Mesendoderm (in vitro differentiated cells): ENCODE measurements around the gene SHROOM2.

ENCODE experiments used
- DNase-seq: peaks from one replicate; pipeline ENCODE4 v3.0.0; 2013
- H2AK5ac ChIP-seq: 2 replicates; pipeline ENCODE4 v1.6.1; 2013; ENCODE audit warnings: low read length, inconsistent platforms
- H2BK120ac ChIP-seq: 2 replicates; pipeline ENCODE4 v1.6.1; 2013; ENCODE audit warnings: low read depth, mild to moderate bottlenecking, low read length, moderate library complexity, mixed read lengths
- H2BK15ac ChIP-seq: replicated peaks from 2 replicates; pipeline ENCODE4 v1.6.1; 2013; ENCODE audit warnings: low read depth, mild to moderate bottlenecking, moderate library complexity
- H2BK5ac ChIP-seq: 2 replicates; pipeline ENCODE4 v1.6.1; 2013; ENCODE audit warnings: low read length, inconsistent platforms
- H3K18ac ChIP-seq: 2 replicates; pipeline ENCODE4 v1.6.1; 2013; ENCODE audit warnings: mild to moderate bottlenecking, low read length, mixed read lengths
- H3K23ac ChIP-seq: one replicate; pipeline ENCODE4 v1.6.1; 2013; ENCODE audit warnings: low read length
- H3K27ac ChIP-seq: 2 replicates; pipeline ENCODE4 v1.5.1; 2013; ENCODE audit warnings: low read depth, mild to moderate bottlenecking, inconsistent platforms, low read length, moderate library complexity
- H3K27me3 ChIP-seq: 2 replicates; pipeline ENCODE4 v1.6.1; 2013; ENCODE audit warnings: low read length, control low read depth, mild to moderate bottlenecking, inconsistent platforms; ENCODE audit not compliant: insufficient read depth, poor library complexity
- H3K36me3 ChIP-seq: 2 replicates; pipeline ENCODE4 v1.6.1; 2013; ENCODE audit warnings: low read length, inconsistent platforms; ENCODE audit not compliant: control insufficient read depth, insufficient read depth
- H3K4ac ChIP-seq: one replicate; pipeline ENCODE4 v1.6.1; 2013; ENCODE audit warnings: low read depth, mild to moderate bottlenecking, low read length, moderate library complexity
- H3K4me1 ChIP-seq: 2 replicates; pipeline ENCODE4 v1.6.1; 2013; ENCODE audit warnings: low read depth, low read length, inconsistent platforms; ENCODE audit not compliant: control insufficient read depth
- H3K4me2 ChIP-seq: 2 replicates; pipeline ENCODE4 v1.6.1; 2013; ENCODE audit warnings: low read length
- H3K4me3 ChIP-seq: 2 replicates; pipeline ENCODE4 v1.5.1; 2013; ENCODE audit warnings: mild to moderate bottlenecking, low read length
- H3K56ac ChIP-seq: one replicate; pipeline ENCODE4 v1.6.1; 2013; ENCODE audit warnings: low read length
- H3K79me1 ChIP-seq: 2 replicates; pipeline ENCODE4 v1.6.1; 2013; ENCODE audit warnings: low read length, inconsistent platforms
- H3K79me2 ChIP-seq: 2 replicates; pipeline ENCODE4 v1.6.1; 2013; ENCODE audit warnings: mild to moderate bottlenecking, low read length; ENCODE audit not compliant: control insufficient read depth, insufficient read depth
- H3K9ac ChIP-seq: 2 replicates; pipeline ENCODE4 v1.6.1; 2013; ENCODE audit warnings: low read length, inconsistent platforms
- H4K5ac ChIP-seq: one replicate; pipeline ENCODE4 v1.6.1; 2013; ENCODE audit warnings: low read length
- H4K8ac ChIP-seq: one replicate; pipeline ENCODE4 v1.6.1; 2013; ENCODE audit warnings: low read depth, mild to moderate bottlenecking, control low read depth, low read length, moderate library complexity
- WGBS: extraction: QIAGEN DNeasy Blood & Tissue Kit; methylation state at CpG from one replicate; pipeline ENCODE4 v1.1.7; 2013; ENCODE audit warnings: low lambda C conversion rate, missing lambda C conversion rate; ENCODE audit not compliant: insufficient coverage; ENCODE audit errors: extremely low coverage; 5-methylcytosine and 5-hydroxymethylcytosine counted together

Gene SHROOM2

GRCh38 chrX:9935436-9935835 lies 149.2 kb downstream of the SHROOM2 start:
- H3K79me1 ChIP-seq, result no peaks in the 10 kb centered on the region
- no peak overlapping the region for H3K4me2 ChIP-seq
- H3K36me3 ChIP-seq, result no peaks in the 10 kb centered on the region
- no peak overlapping the region for H3K18ac ChIP-seq
- no peak overlapping the region for H2AK5ac ChIP-seq
- H3K4me1 ChIP-seq, result no peaks in the 10 kb centered on the region
- no peak overlapping the region for H4K5ac ChIP-seq
- H3K23ac ChIP-seq, result no peak overlapping the region
- H4K8ac ChIP-seq, result no peak overlapping the region
- no peak overlapping the region for H3K9ac ChIP-seq
- H3K27me3 ChIP-seq, result no peaks in the 10 kb centered on the region
- no peak overlapping the region for H2BK120ac ChIP-seq
- H3K4me3 ChIP-seq, result no peak overlapping the region
- no peak overlapping the region for H3K4ac ChIP-seq
- H3K56ac ChIP-seq, result no peak overlapping the region
- no peak overlapping the region for H2BK15ac ChIP-seq
- WGBS, result no CpG with 5 or more reads among the region's 3 CpGs
- no peak overlapping the region for H2BK5ac ChIP-seq
- DNase-seq, result no peak
- H3K79me2 ChIP-seq, result no peaks in the 10 kb centered on the region
- no peak overlapping the region for H3K27ac ChIP-seq

- Histone ChIP-seq H3K4me1 (no peaks in the 10 kb centered on the region), H3K23ac (no peak overlapping the region), H3K79me2 (no peaks in the 10 kb centered on the region), H2AK5ac (no peak overlapping the region), H4K5ac (no peak overlapping the region), H2BK15ac (no peak overlapping the region), H4K8ac (no peak overlapping the region), H3K4me3 (no peak overlapping the region), H3K27me3 (no peaks in the 10 kb centered on the region), H3K79me1 (no peaks in the 10 kb centered on the region), H3K4me2 (no peak overlapping the region), H3K4ac (no peak overlapping the region), H3K56ac (no peak overlapping the region), H2BK5ac (no peak overlapping the region), H3K27ac (no peak overlapping the region), H3K36me3 (no peaks in the 10 kb centered on the region), H3K18ac (no peak overlapping the region), H3K9ac (no peak overlapping the region), H2BK120ac (no peak overlapping the region)
- DNase-seq, result no peak
- WGBS, result no CpG with 5 or more reads among the region's 8 CpGs
These were observed 151.5 kb downstream of the SHROOM2 start for GRCh38 chrX:9937761-9938160.

DNA sequence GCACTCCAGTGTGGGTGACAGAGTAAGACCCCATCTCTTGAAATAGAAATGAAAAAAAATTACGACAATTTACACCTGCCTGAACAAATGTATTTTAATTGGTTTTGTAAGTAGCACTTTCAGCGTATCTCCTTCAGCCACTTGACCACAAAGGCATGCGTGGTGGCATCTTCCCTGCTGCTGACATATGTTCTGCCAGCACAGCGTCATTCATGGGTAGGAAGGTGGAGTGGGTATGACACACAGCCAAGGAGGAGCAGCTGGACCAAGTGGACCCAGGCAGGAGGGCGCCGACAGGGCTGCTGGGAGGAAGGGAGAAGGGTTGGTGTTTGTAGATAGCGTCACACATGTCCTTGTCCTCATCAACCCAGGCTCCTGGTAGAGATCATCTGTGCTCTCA lies 152.3 kb downstream of the SHROOM2 start:
- H4K8ac ChIP-seq, result no peak overlapping the region
- WGBS, result no CpG with 5 or more reads among the region's 7 CpGs
- no peaks in the 10 kb centered on the region for H3K27me3 ChIP-seq
- no peak overlapping the region for H3K56ac ChIP-seq
- H3K36me3 ChIP-seq, result no peaks in the 10 kb centered on the region
- no peak for DNase-seq
- H2BK120ac ChIP-seq, result no peak overlapping the region
- no peak overlapping the region for H2BK5ac ChIP-seq
- H2BK15ac ChIP-seq, result no peak overlapping the region
- H3K4me1 ChIP-seq, result no peaks in the 10 kb centered on the region
- H3K18ac ChIP-seq, result no peak overlapping the region
- no peak overlapping the region for H3K9ac ChIP-seq
- H2AK5ac ChIP-seq, result no peak overlapping the region
- no peak overlapping the region for H3K27ac ChIP-seq
- no peak overlapping the region for H4K5ac ChIP-seq
- no peak overlapping the region for H3K4me3 ChIP-seq
- H3K4ac ChIP-seq, result no peak overlapping the region
- no peak overlapping the region for H3K23ac ChIP-seq
- H3K79me2 ChIP-seq, result no peaks in the 10 kb centered on the region
- no peak overlapping the region for H3K4me2 ChIP-seq
- H3K79me1 ChIP-seq, result no peaks in the 10 kb centered on the region

DNA sequence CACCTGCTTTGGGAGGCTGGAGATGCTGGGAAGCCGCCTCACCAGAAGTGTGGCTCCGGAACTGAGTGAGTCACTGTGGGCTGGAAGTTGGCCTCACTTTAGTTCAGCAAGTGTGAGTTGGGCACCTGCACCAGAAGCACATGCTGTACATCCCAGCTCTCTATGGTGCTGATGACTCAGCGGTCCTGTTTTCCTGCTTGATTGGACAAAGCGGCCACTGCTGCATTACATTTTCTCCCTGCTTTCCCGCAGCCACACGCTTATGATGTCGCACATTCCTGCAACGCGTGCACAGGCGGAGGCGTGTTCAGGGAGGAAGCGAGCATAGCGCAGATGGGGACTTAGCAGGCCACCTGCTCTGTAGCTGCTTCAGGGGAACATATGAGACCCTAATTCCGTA lies 154.2 kb downstream of the SHROOM2 start:
- no peaks in the 10 kb centered on the region for H3K27me3 ChIP-seq

DNA sequence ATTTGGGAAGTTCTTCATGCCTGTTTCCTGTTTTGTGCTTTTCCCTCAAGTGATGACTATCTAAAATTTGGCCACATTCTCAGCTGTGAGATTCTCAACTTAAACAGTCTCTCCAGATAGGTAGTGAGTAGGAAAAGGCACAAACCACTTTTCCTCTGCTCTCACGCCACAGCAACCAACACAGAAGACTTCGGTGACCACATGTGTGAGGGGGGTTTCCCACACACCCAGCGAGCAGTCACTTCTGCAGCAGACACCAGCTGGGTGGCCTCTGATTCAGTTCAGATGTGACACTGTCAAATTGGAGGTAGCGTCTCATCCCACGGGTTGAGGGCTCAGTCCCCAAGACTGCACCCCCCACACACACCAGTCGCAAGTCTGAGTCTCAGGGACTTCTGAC lies 155.9 kb downstream of the SHROOM2 start:
- H4K8ac ChIP-seq, result no peak overlapping the region
- WGBS, result no CpG with 5 or more reads among the region's 6 CpGs
- no peak overlapping the region for H2BK15ac ChIP-seq
- H3K56ac ChIP-seq, result no peak overlapping the region
- H4K5ac ChIP-seq, result no peak overlapping the region
- H3K4me2 ChIP-seq, result no peak overlapping the region
- no peaks in the 10 kb centered on the region for H3K79me1 ChIP-seq
- no peak overlapping the region for H2AK5ac ChIP-seq
- H2BK5ac ChIP-seq, result no peak overlapping the region
- no peaks in the 10 kb centered on the region for H3K4me1 ChIP-seq
- no peak overlapping the region for H3K23ac ChIP-seq
- H3K27me3 ChIP-seq, result no peaks in the 10 kb centered on the region
- no peak overlapping the region for H3K27ac ChIP-seq
- H3K36me3 ChIP-seq, result no peaks in the 10 kb centered on the region
- no peak overlapping the region for H3K18ac ChIP-seq
- no peak for DNase-seq
- H3K9ac ChIP-seq, result no peak overlapping the region
- no peak overlapping the region for H2BK120ac ChIP-seq
- H3K4ac ChIP-seq, result no peak overlapping the region
- H3K79me2 ChIP-seq, result no peaks in the 10 kb centered on the region
- H3K4me3 ChIP-seq, result no peak overlapping the region

More for the DNA sequence above, 154.2 kb downstream of the SHROOM2 start:
- no peak overlapping the region for H2AK5ac ChIP-seq
- H4K5ac ChIP-seq, result no peak overlapping the region
- H3K56ac ChIP-seq, result no peak overlapping the region
- H2BK5ac ChIP-seq, result no peak overlapping the region
- H3K23ac ChIP-seq, result no peak overlapping the region
- H3K36me3 ChIP-seq, result no peaks in the 10 kb centered on the region
- WGBS, result no CpG with 5 or more reads among the region's 14 CpGs
- H3K4me3 ChIP-seq, result no peak overlapping the region
- no peak overlapping the region for H3K4me2 ChIP-seq
- H3K79me2 ChIP-seq, result no peaks in the 10 kb centered on the region
- no peak for DNase-seq
- H4K8ac ChIP-seq, result no peak overlapping the region
- H3K27ac ChIP-seq, result no peak overlapping the region
- no peak overlapping the region for H2BK120ac ChIP-seq
- H3K4ac ChIP-seq, result no peak overlapping the region
- no peak overlapping the region for H3K18ac ChIP-seq
- no peak overlapping the region for H3K9ac ChIP-seq
- no peak overlapping the region for H2BK15ac ChIP-seq
- H3K79me1 ChIP-seq, result no peaks in the 10 kb centered on the region
- no peaks in the 10 kb centered on the region for H3K4me1 ChIP-seq

DNA sequence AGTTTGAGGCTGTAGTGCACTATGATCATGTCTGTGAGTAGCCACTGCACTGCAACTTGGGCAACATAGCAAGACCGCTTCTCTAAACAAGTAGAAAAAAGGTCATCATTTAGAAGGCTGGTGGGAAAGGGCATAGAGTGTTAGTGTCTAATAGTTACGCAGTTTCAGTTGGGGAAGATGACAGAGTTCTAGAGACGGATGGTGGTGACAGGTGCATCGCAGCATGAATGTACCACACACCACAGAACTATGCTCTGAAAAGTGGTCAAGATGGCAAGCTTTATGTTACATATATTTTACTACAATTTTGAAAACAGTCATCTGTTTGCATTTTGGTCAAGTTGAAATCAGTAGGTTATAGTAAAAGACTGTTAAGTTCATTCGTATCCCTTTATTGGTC lies 157.2 kb downstream of the SHROOM2 start:
- Histone ChIP-seq H3K79me2 (no peaks in the 10 kb centered on the region), H2AK5ac (no peak overlapping the region), H3K27ac (no peak overlapping the region), H3K36me3 (no peaks in the 10 kb centered on the region), H3K79me1 (no peaks in the 10 kb centered on the region), H2BK120ac (no peak overlapping the region), H4K8ac (no peak overlapping the region), H3K56ac (no peak overlapping the region), H3K4me3 (no peak overlapping the region), H3K23ac (no peak overlapping the region), H4K5ac (no peak overlapping the region), H3K27me3 (no peaks in the 10 kb centered on the region), H2BK5ac (no peak overlapping the region), H3K4me1 (no peaks in the 10 kb centered on the region), H3K4me2 (no peak overlapping the region), H3K18ac (no peak overlapping the region), H2BK15ac (no peak overlapping the region), H3K4ac (no peak overlapping the region), H3K9ac (no peak overlapping the region)
- no peak for DNase-seq
- WGBS, result no CpG with 5 or more reads among the region's 5 CpGs
